CD4-positive, alpha-beta T cell treated with Interleukin-1 beta for 1 hour (primary cell): ENCODE results near the gene ZBTB1.
"Not testable (repeated sequence)": the region's sequence is repeated elsewhere in the genome, so short reads cannot be mapped to it uniquely, and the experiment has no call there.

ENCODE experiments used
- DNase-seq, 2 donors: peaks; one replicate each; pipeline ENCODE4 v3.0.0-alpha.2; 2020 to 2022

ZBTB1 gene

DNA sequence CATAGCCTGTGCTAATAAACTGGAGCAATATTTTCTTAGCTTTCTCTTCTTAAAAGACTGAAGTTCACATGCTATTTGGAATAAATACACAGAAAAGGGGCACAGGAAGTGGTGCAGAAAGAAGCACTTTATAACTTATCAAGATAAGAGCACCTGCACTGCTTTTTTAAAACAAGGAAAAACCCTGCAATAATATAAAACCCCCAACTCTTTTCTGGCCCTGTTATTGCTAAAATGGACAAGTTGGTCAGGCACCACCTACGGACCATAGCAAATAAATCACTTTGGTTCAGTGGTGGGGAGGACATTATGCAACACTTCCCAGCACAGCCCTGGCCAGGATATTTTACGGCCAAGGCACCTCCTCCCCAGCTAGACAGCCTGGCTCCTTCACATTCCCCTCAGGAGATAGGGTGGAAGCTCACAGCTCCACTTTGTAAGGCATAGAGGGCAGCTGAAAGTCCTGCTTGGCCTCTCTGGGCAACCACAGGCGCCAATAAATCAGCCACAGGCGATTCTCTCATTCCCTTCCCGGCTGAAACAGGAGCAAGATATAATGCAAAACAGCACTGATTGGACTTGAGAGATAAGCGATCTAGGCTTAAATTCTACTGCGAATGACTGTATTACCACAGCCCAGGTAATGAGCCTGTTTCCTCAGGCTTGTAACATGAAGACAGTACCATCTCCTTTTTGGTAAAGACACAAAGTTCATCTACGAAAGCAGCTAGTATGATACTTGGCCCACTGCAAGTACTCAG is 3.0 kb upstream of the ZBTB1 start:
- DNase-seq: peak in 1 of 2 donors; percentile 53

GRCh38 chr14:64502456-64502855 is 2.1 kb upstream of the ZBTB1 start:
- DNase-seq: peak; percentile 17 to 40

DNA sequence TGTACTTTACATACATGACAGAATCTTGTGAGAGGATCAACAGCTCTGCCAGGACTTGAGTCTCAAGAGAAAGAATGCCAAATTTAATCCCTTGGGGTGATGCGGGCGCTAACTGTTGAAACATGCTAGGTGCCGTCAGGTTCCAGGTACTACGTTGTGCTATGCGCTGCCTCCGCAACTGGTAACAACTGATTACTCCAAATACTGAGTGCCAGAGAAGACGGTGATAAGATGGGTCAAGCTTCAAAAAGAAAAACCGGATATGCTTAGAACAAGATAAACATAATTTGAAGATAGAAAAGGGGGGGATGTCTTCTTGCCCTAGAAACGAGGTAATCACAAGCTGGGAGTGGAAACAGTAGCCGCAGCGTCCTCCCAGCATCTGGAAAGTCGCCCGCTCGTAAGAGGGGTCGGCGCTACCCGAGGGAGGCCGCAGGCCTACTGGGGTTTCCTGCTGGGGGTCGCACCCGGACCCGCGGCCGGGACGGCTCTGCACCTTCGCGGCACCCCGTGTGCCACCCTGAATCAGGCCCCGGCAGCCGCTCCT is 1.6 kb upstream of the ZBTB1 start:
- peak; percentile 20 to 51 for DNase-seq

DNA sequence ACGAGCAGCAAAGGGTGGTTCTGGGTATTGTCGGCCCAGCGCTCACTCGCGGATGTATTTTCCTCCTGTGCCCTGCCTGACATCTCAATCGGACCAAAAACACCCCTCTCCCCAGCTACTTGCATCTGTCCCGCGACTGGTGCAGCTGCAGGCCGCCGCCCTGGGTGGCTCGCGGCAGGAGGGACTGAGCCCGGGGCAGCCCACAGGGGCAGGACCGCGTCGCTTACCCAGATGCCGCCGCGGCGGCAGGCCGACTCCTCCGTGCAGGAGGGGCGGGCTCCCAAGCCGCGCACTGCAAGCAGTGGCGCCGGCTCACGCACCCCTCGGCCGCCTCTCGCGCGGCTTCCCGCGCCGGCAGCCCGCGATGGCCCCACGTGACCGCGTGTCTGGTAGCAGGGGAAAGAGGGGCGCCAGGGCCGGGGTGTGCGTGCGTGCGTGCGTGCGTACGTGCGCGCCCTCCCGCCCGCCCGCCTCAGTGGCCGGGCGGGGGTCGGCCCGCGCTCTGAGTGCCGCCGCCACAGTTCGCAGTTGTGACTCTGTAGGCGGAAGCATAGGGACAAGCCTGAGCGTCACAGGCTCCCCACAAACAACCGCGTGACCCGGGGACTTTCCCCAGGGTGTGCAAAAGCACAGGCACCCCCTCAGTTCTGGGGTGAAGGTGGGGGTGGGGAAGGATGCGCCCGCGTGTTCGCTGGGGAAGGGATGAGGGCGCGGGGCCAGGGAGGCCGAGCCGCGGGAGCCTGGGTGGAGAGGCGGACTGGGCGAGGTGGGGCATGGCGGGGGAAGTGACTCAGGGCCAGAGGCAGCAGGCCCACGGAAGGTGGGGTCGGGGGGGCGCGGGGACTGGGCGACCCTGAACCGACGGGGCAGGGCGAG is 898 bp upstream of the ZBTB1 start, which contains the start of gene ZBTB25:
TSS of gene ZBTB25 (minus strand) at position 405 of the 876 bp plus-strand sequence. CDS start 13,305 bp downstream, outside the sequence.
- peak; percentile 98 for DNase-seq

GRCh38 chr14:64504897-64505794 is 576 bp downstream of the ZBTB1 start:
- DNase-seq: peak; percentile 87 to 88

DNA sequence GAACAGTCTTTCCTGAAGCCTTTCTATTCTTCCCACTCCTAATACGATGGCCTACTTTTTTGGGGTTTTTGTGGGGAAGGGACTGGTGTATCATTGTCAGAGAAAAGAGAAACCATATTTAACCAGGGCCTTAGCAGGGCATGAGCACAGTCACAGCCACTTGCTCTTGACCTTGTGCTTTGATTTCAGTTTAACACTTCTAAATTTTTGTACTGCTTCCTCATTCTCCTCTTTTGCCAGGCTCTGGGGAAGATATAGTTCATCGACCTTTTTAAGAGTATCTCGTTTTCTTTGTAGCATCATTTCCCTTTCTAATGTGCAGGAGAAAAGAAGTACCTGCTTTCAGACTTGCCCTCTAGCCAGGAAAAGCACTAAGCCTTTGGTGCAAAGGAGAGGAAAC is 2.2 kb downstream of the ZBTB1 start:
- peak in 1 of 2 donors; percentile 30 for DNase-seq

DNA sequence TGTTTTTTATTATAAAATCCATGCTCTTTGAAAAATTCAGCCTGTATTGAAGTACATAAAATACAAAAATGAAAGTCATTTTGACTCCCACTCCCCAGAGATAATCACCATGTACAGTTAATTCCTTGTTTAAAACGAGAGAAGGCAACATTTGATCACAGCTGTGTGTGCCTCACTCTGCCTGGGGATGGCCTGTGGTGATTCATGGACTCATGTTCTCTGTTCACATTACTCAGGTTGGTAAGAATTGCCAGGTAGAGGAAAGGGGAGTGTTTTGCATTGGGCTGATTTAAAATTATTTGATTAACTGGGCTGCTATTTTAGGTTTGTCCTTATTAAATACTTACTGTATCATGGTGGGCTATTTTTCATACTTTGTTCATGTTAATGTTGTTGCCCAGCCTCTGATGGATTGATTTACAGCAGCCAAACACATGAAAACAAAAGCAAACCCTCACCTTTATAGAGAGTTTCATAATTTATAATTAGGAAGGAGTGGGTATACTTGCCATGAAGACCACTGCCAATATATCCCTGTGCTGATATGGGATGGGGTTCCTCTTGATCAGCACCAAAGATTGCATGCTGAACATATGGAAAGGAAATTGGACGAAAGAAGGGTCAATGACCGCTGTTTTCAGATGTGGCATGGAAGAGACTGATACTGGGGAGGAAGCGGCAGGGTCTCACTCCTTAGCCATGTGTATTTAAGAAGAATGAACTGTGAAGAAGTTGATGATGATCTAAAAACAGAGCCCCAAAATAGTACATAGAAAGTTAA is 3.0 kb downstream of the ZBTB1 start:
- no peak for DNase-seq

GRCh38 chr14:64508215-64508776 is 3.7 kb downstream of the ZBTB1 start:
- no peak for DNase-seq

DNA sequence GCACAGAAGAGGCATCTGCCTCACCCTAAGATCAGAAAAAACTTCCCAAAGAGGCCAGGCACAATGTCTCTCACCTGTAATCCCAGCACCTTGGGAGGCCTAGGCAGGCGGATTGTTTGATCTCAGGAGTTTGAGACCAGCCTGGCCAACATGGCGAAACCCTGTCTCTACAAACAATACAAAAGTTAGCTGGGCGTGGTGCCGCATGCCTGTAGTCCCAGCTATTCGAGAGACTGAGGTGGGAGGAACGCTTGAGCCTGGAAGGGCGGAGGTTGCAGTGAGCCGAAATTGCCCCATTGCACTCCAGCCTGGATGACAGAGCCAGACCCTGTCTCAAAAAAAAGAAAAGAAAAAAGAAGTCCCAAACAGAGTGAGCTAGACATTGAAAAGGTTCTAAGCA is 4.5 kb downstream of the ZBTB1 start:
- no peak for DNase-seq

- DNase-seq: peak; percentile 60 to 77
Observed at GRCh38 chr14:64510825-64511671, 6.5 kb downstream of the ZBTB1 start.

GRCh38 chr14:64513271-64513670 is 8.7 kb downstream of the ZBTB1 start:
- no peak for DNase-seq

- no peak for DNase-seq
Observed at GRCh38 chr14:64515053-64515452, 10.5 kb downstream of the ZBTB1 start.

GRCh38 chr14:64516969-64517368 is 12.4 kb downstream of the ZBTB1 start:
- DNase-seq: no peak

GRCh38 chr14:64517667-64518066 is 13.1 kb downstream of the ZBTB1 start:
- not testable (repeated sequence) for DNase-seq

DNA sequence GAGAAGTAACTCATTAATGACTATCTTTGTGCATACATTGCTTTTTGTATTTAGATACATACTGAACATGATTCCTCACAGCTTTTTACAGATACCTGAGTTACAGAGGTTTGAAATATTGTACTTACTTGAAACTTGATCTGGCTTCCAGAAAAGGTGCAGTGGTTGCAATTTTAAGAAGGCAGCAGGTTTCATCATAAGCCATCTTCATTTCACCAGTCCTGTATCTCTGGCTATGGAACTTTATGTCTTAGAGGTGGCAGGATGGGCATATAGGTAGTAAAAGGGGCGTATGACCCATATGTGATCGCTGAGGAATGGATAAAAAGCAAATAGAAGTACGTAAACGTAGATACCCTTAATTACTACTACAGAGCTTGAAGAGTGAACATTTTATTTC is 13.7 kb downstream of the ZBTB1 start:
- no peak for DNase-seq

- no peak for DNase-seq
Observed at GRCh38 chr14:64520699-64521098, 16.1 kb downstream of the ZBTB1 start.

DNA sequence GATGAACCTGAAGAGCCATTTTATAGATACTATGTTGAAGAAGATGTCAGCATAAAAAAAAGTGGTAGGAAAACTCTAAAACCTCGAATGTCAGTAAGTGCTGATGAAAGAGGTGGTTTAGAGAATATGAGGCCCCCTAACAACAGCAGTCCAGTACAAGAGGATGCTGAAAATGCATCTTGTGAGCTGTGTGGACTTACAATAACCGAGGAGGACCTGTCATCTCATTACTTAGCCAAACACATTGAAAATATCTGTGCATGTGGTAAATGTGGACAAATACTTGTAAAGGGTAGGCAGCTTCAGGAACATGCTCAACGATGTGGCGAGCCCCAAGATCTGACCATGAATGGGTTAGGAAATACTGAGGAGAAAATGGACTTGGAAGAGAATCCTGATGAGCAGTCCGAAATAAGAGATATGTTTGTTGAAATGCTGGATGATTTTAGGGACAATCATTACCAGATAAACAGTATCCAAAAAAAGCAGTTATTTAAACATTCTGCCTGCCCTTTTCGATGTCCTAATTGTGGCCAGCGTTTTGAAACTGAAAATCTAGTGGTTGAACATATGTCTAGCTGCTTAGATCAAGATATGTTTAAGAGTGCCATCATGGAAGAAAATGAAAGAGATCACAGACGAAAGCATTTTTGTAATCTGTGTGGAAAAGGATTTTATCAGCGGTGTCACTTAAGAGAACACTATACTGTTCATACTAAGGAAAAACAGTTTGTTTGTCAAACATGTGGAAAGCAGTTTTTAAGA is 18.2 kb downstream of the ZBTB1 start:
- no peak for DNase-seq

GRCh38 chr14:64525354-64525753 is 20.8 kb downstream of the ZBTB1 start:
- no peak for DNase-seq

- no peak for DNase-seq
Observed at GRCh38 chr14:64531567-64531966, 27.0 kb downstream of the ZBTB1 start.
